GM19324 (cell line): ENCODE data around the gene MAPRE3.

ENCODE experiments used
- ATAC-seq: cut with Tn5 transposase; IDR thresholded peaks from one replicate; pipeline ENCODE4 v1.9.1; 2021; ENCODE audit warnings: mild to moderate bottlenecking, moderate library complexity; ENCODE audit not compliant: unreplicated experiment, low FRiP score

Gene MAPRE3

GRCh38 chr2:26982102-26982742 is 11.8 kb downstream of the MAPRE3 start:
- no peak for ATAC-seq

- ATAC-seq, result no peak
Measured at GRCh38 chr2:26983746-26984145, 13.3 kb downstream of the MAPRE3 start.

GRCh38 chr2:26985807-26986206 is 15.4 kb downstream of the MAPRE3 start:
- no peak for ATAC-seq

- no peak for ATAC-seq
Measured at GRCh38 chr2:26986576-26986975, 16.1 kb downstream of the MAPRE3 start.

- no peak for ATAC-seq
Measured at GRCh38 chr2:26988058-26988860, 17.8 kb downstream of the MAPRE3 start.

- no peak for ATAC-seq
Measured at GRCh38 chr2:26989156-26989555, 18.7 kb downstream of the MAPRE3 start.

GRCh38 chr2:26991717-26992116 is 21.3 kb downstream of the MAPRE3 start:
- ATAC-seq, result no peak

GRCh38 chr2:26993768-26994167 is 23.3 kb downstream of the MAPRE3 start:
- no peak for ATAC-seq

- ATAC-seq, result no peak
Measured at GRCh38 chr2:26994983-26995382, 24.5 kb downstream of the MAPRE3 start.

- ATAC-seq, result no peak
Measured at GRCh38 chr2:26997394-26997793, 27.0 kb downstream of the MAPRE3 start.

GRCh38 chr2:26998323-26998722 is 27.9 kb downstream of the MAPRE3 start:
- no peak for ATAC-seq

GRCh38 chr2:27000228-27000627 is 29.8 kb downstream of the MAPRE3 start:
- no peak for ATAC-seq

GRCh38 chr2:27000995-27001394 is 30.6 kb downstream of the MAPRE3 start:
- no peak for ATAC-seq

GRCh38 chr2:27001950-27002349 is 31.5 kb downstream of the MAPRE3 start:
- ATAC-seq, result no peak

- ATAC-seq, result no peak
Measured at GRCh38 chr2:27003007-27003406, 32.6 kb downstream of the MAPRE3 start.

GRCh38 chr2:27003857-27004256 is 33.4 kb downstream of the MAPRE3 start:
- no peak for ATAC-seq

GRCh38 chr2:27006602-27007415 is 36.4 kb downstream of the MAPRE3 start:
- no peak for ATAC-seq

GRCh38 chr2:27007416-27008374 is 37.3 kb downstream of the MAPRE3 start:
- no peak for ATAC-seq

- no peak for ATAC-seq
Measured at GRCh38 chr2:27008678-27009077, 38.2 kb downstream of the MAPRE3 start.

- no peak for ATAC-seq
Measured at GRCh38 chr2:27009083-27009482, 38.6 kb downstream of the MAPRE3 start.
